SK-N-SH (cell line): ENCODE results near the gene PSTPIP1. TPM values are rescaled to one million over a fixed set of nuclear protein-coding genes. Genes with fewer than 3 reads are reported as not detected.

Experiments
- CTCF ChIA-PET: fragments of 300-600, 350-600 bp; formaldehyde crosslinking; extraction: SDS; loops from one replicate; lab custom pipeline; 2021; lab: Yijun Ruan, JAX
- POLR2A ChIA-PET: fragments of 350-600 bp; sonication (Branson Sonifier 250); formaldehyde crosslinking; extraction: SDS; loops from one replicate; lab custom pipeline; 2020; ENCODE audit warnings: antibody characterized with exemption, inconsistent platforms; lab: Yijun Ruan, JAX
- DNase-seq: peaks from one replicate; pipeline ENCODE4 v3.0.0; 2012
- H2AFZ ChIP-seq: fragments of 200-600 bp; sonication (generic); 2 replicates; pipeline ENCODE4 v1.8.1; 2016; ENCODE audit warnings: antibody characterized with exemption, mild to moderate bottlenecking, low read depth
- H3F3A ChIP-seq: fragments of 200-600 bp; sonication (generic); replicated peaks from 2 replicates; pipeline ENCODE3; 2016; ENCODE audit warnings: antibody characterized with exemption, mild to moderate bottlenecking; ENCODE audit not compliant: insufficient read depth
- H3K27ac ChIP-seq, 2 experiments: fragments of 200-500 bp in 1 of 2; fragments of 200-600 bp in 1 of 2; sonication (Bioruptor generic) in 1 of 2; sonication (generic), shearing (Covaris generic) in 1 of 2; 2 replicates each; pipeline versions ENCODE4 v1.5.1 to v1.6.1; 2014 to 2016; ENCODE audit warnings: low read depth in 2 of 2, inconsistent platforms in 1 of 2, low read length in 1 of 2, mild to moderate bottlenecking in 1 of 2, mixed read lengths in 1 of 2
- H3K27me3 ChIP-seq: fragments of 200-600 bp; sonication (generic), shearing (Covaris generic); 2 replicates; pipeline ENCODE4 v1.6.1; 2016; ENCODE audit warnings: mixed run types; ENCODE audit not compliant: insufficient read depth
- H3K36me3 ChIP-seq, 2 experiments: fragments of 200-500 bp in 1 of 2; fragments of 200-600 bp in 1 of 2; sonication (Bioruptor generic) in 1 of 2; sonication (generic) in 1 of 2; replicated peaks in 1 of 2; 2 replicates each; pipeline versions ENCODE3 to v1.5.1; 2014 to 2016; ENCODE audit warnings: low read length in 1 of 2, mild to moderate bottlenecking in 1 of 2; ENCODE audit not compliant: insufficient read depth in 2 of 2, control insufficient read depth in 1 of 2
- H3K4me1 ChIP-seq, 2 experiments: fragments of 200-500 bp in 1 of 2; fragments of 200-600 bp in 1 of 2; sonication (Bioruptor generic) in 1 of 2; sonication (generic), shearing (Covaris generic) in 1 of 2; 2 replicates each; pipeline versions ENCODE4 v1.5.1 to v1.6.1; 2014 to 2016; ENCODE audit warnings: low read depth in 1 of 2, low read length in 1 of 2, mixed run types in 1 of 2; ENCODE audit not compliant: insufficient read depth in 2 of 2, control insufficient read depth in 1 of 2
- H3K4me2 ChIP-seq: fragments of 200-600 bp; sonication (generic), shearing (Covaris generic); 2 replicates; pipeline ENCODE4 v1.6.1; 2017; ENCODE audit warnings: mixed run types
- H3K4me3 ChIP-seq, 2 experiments: fragments of 200-500 bp in 1 of 2; fragments of 200-600 bp in 1 of 2; sonication (Bioruptor generic) in 1 of 2; sonication (generic), shearing (Covaris generic) in 1 of 2; 2 replicates each; pipeline versions ENCODE4 v1.5.1 to v1.8.1; 2014 to 2016; ENCODE audit warnings: low read depth in 2 of 2, inconsistent platforms in 1 of 2, low read length in 1 of 2, mild to moderate bottlenecking in 1 of 2, mixed read lengths in 1 of 2, moderate library complexity in 1 of 2
- H3K79me2 ChIP-seq: fragments of 200-600 bp; sonication (generic); 2 replicates; pipeline ENCODE4 v1.8.1; 2017; ENCODE audit warnings: mild to moderate bottlenecking; ENCODE audit not compliant: insufficient read depth
- H3K9ac ChIP-seq: fragments of 200-600 bp; sonication (generic); 2 replicates; pipeline ENCODE4 v1.6.1; 2017; ENCODE audit warnings: mixed run types
- H3K9me2 ChIP-seq: fragments of 200-600 bp; sonication (generic); 2 replicates; pipeline ENCODE4 v1.6.1; 2017; ENCODE audit warnings: mixed run types
- H3K9me3 ChIP-seq: fragments of 200-600 bp; sonication (generic); 2 replicates; pipeline ENCODE4 v1.6.1; 2017; ENCODE audit warnings: mixed run types, mild to moderate bottlenecking, moderate library complexity
- H4K20me1 ChIP-seq: fragments of 200-600 bp; sonication (generic); 2 replicates; pipeline ENCODE4 v1.6.1; 2017; ENCODE audit warnings: mild to moderate bottlenecking, mixed run types; ENCODE audit not compliant: insufficient read depth
- EZH2phosphoT487 ChIP-seq: fragments of 200-600 bp; sonication (generic); IDR thresholded peaks from 2 replicates; pipeline ENCODE4 v1.6.1; 2017; ENCODE audit warnings: low read depth, mixed run types, mild to moderate bottlenecking, antibody characterized with exemption, moderate library complexity, borderline replicate concordance
- FOXJ3 ChIP-seq: sonication (generic); formaldehyde crosslinking; IDR thresholded peaks from 2 replicates; pipeline ENCODE4 v1.5.1; 2020; ENCODE audit warnings: mild to moderate bottlenecking, missing genetic modification reagents
- JUND ChIP-seq: IDR thresholded peaks from 2 replicates; pipeline ENCODE4 v1.4.0; 2012
- NFIC ChIP-seq: IDR thresholded peaks from 2 replicates; pipeline ENCODE4 v1.4.0; 2012; ENCODE audit warnings: borderline replicate concordance
- POLR2AphosphoS5 ChIP-seq: IDR thresholded peaks from 2 replicates; pipeline ENCODE4 v1.6.1; 2012; ENCODE audit warnings: low read depth, low read length
- RAD21 ChIP-seq: IDR thresholded peaks from 2 replicates; pipeline ENCODE4 v1.6.1; 2012; ENCODE audit warnings: mild to moderate bottlenecking, low read length
- RCOR1 ChIP-seq: fragments of 150-350 bp; IDR thresholded peaks from 2 replicates; pipeline ENCODE4 v1.6.1; 2017; ENCODE audit warnings: antibody characterized with exemption, low read length
- REST ChIP-seq: IDR thresholded peaks from 2 replicates; pipeline ENCODE4 v1.6.1; 2012; ENCODE audit warnings: mild to moderate bottlenecking, low read depth, low read length, moderate library complexity
- RFX5 ChIP-seq: IDR thresholded peaks from 2 replicates; pipeline ENCODE4 v1.6.1; 2012; ENCODE audit warnings: mild to moderate bottlenecking, improper control_type of control experiment, low read length
- RXRA ChIP-seq: IDR thresholded peaks from 2 replicates; pipeline ENCODE4 v1.4.0; 2012; ENCODE audit warnings: low read depth, mild to moderate bottlenecking, borderline replicate concordance
- TAF1 ChIP-seq: IDR thresholded peaks from 2 replicates; pipeline ENCODE4 v1.6.1; 2012; ENCODE audit warnings: low read depth, mild to moderate bottlenecking, low read length, moderate library complexity, borderline replicate concordance
- TCF12 ChIP-seq: IDR thresholded peaks from 2 replicates; pipeline ENCODE4 v1.4.0; 2012
- TEAD4 ChIP-seq: IDR thresholded peaks from 2 replicates; pipeline ENCODE4 v1.4.0; 2012; ENCODE audit warnings: mild to moderate bottlenecking, borderline replicate concordance; ENCODE audit not compliant: insufficient read depth
- YY1 ChIP-seq: IDR thresholded peaks from 2 replicates; pipeline ENCODE4 v1.4.0; 2012; ENCODE audit warnings: low read depth, mild to moderate bottlenecking
- WGBS: methylation state at CpG from one replicate; pipeline ENCODE4 v1.1.6; 2017; ENCODE audit warnings: low lambda C conversion rate; 5-methylcytosine and 5-hydroxymethylcytosine counted together
- polyA plus RNA-seq, 3 experiments: library from polyadenylated mRNA; depleted of rRNA; stranded (reverse); fragments of >200 nt; gene quantifications; 2 replicates each; pipeline ENCODE4 v1.2.3, GENCODE V29; 2012
- TF ChIP-seq, protein P1 (sequence below): IDR thresholded peaks from 2 replicates; pipeline ENCODE4 v1.4.0; 2012; ENCODE audit warnings: low read depth, borderline replicate concordance
- TF ChIP-seq, protein P2 (sequence below): fragments of 150-350 bp; IDR thresholded peaks from 2 replicates; pipeline ENCODE4 v1.6.1; 2017; ENCODE audit warnings: antibody characterized with exemption, low read length, low read depth, borderline replicate concordance
- TF ChIP-seq, protein P3 (sequence below): IDR thresholded peaks from 2 replicates; pipeline ENCODE4; 2012

PSTPIP1 gene
- polyA plus RNA-seq, 1 of the 3 experiments (the other 2 are of a cell fraction), result 0.69 TPM

GRCh38 chr15:77025083-77025901 is 30.4 kb downstream of the PSTPIP1 start (continued):
- no peak for TF ChIP-seq TAF1
- TF ChIP-seq REST, result no peak
- no peak for TF ChIP-seq RFX5
- no peak for TF ChIP-seq NFIC

- Histone ChIP-seq H2AFZ (no peak overlapping the region), H3K36me3 (no peaks in the 10 kb centered on the region), H3K79me2 (no peaks in the 10 kb centered on the region), H4K20me1 (no peaks in the 10 kb centered on the region), H3K9me3 (no peaks in the 10 kb centered on the region), H3F3A (no peaks in the 10 kb centered on the region), H3K9me2 (no peaks in the 10 kb centered on the region), H3K4me1 (peaks cover 0 to 10% of the 10 kb centered on the region in 2 experiments; a peak in 3 of 4 replicates), H3K27ac (no peak overlapping the region), H3K4me3 (no peak overlapping the region), H3K27me3 (no peaks in the 10 kb centered on the region), H3K4me2 (no peak overlapping the region), H3K9ac (no peak overlapping the region)
- no peak for DNase-seq
- CTCF ChIA-PET, result interaction anchor here (0.7 to 4.2 kb wide), 5 partner anchors 10 to 518 kb away, joined by 3 to 46 read pairs (median 5); no protein-coding TSS in a partner anchor
- WGBS, result 72% methylated on average over 4 of the region's 4 CpGs
- TF ChIP-seq YY1 (no peak), RFX5 (no peak), NFIC (no peak), RXRA (no peak), RAD21 (no peak), TEAD4 (no peak), JUND (no peak), POLR2AphosphoS5 (no peak), RCOR1 (no peak), FOXJ3 (CRISPR knock-in tag) (no peak), TCF12 (no peak), EZH2phosphoT487 (no peak), TAF1 (no peak)
- TF ChIP-seq, protein P1, sequence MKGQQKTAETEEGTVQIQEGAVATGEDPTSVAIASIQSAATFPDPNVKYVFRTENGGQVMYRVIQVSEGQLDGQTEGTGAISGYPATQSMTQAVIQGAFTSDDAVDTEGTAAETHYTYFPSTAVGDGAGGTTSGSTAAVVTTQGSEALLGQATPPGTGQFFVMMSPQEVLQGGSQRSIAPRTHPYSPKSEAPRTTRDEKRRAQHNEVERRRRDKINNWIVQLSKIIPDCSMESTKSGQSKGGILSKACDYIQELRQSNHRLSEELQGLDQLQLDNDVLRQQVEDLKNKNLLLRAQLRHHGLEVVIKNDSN, result no peak
- TF ChIP-seq, protein P2, sequence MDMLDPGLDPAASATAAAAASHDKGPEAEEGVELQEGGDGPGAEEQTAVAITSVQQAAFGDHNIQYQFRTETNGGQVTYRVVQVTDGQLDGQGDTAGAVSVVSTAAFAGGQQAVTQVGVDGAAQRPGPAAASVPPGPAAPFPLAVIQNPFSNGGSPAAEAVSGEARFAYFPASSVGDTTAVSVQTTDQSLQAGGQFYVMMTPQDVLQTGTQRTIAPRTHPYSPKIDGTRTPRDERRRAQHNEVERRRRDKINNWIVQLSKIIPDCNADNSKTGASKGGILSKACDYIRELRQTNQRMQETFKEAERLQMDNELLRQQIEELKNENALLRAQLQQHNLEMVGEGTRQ, result no peak
- TF ChIP-seq, protein P3, sequence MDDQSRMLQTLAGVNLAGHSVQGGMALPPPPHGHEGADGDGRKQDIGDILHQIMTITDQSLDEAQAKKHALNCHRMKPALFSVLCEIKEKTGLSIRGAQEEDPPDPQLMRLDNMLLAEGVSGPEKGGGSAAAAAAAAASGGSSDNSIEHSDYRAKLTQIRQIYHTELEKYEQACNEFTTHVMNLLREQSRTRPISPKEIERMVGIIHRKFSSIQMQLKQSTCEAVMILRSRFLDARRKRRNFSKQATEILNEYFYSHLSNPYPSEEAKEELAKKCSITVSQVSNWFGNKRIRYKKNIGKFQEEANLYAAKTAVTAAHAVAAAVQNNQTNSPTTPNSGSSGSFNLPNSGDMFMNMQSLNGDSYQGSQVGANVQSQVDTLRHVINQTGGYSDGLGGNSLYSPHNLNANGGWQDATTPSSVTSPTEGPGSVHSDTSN, result no peak
- POLR2A ChIA-PET, result no interaction called here
These were observed 31.1 kb downstream of the PSTPIP1 start for GRCh38 chr15:77025941-77026411.
